ENCODE data around the gene HSPG2. TPM values are rescaled to one million over a fixed set of nuclear protein-coding genes. Genes with fewer than 3 reads are reported as not detected.
A peak's percentile ranks its signal among the peaks of the same experiment; 100 is the strongest.

HSPG2 gene
- total RNA-seq, 1 donor from 2014 or later = 257 TPM

DNA sequence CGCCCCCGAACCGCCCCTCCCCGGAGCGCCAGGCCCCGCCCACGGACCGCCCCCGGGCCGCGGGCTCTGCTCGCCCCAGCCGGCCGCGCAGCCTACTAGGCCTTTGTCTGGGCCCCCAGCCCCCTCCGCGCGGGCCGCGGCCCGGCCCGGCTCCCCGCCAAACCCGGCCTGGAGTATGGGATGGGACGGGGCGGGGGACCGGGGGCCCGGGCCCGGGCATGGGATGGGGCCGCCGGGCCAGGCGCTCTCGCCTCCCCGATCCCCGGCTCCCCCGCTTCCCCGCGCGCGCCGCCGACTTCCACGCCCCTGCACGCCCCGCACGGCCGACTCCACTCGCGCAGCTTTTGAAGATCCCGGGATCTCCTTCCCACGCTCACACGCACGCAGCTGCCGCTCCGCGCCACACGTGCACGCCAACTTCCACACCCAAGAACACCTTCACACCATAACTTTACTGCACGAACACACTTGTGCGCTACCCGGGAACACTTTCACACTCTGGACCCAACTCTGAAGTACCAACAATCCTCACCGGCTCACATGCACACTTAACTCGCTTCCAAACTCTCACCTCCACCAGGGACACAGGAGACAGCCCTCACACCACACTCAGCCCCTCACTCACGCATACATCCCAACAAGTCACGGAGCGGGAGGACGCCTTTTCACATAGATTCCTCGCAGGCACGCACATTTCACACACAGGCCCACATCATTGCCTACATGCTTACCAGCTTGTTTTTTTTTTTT lies 437 bp upstream of the HSPG2 start:
- H3K36me3 ChIP-seq = peaks cover 4% of the 10 kb centered on the region
- H3K4me1 ChIP-seq = peaks cover 94% of the 10 kb centered on the region
- H3K27ac ChIP-seq (replicated peaks) = peak overlapping the region; percentile 96
- intact Hi-C loops (cut with micrococcal nuclease) = no loop called here
- H3K27me3 ChIP-seq (ENCODE audit: low read depth) = no peaks in the 10 kb centered on the region
- TF ChIP-seq, protein P1, sequence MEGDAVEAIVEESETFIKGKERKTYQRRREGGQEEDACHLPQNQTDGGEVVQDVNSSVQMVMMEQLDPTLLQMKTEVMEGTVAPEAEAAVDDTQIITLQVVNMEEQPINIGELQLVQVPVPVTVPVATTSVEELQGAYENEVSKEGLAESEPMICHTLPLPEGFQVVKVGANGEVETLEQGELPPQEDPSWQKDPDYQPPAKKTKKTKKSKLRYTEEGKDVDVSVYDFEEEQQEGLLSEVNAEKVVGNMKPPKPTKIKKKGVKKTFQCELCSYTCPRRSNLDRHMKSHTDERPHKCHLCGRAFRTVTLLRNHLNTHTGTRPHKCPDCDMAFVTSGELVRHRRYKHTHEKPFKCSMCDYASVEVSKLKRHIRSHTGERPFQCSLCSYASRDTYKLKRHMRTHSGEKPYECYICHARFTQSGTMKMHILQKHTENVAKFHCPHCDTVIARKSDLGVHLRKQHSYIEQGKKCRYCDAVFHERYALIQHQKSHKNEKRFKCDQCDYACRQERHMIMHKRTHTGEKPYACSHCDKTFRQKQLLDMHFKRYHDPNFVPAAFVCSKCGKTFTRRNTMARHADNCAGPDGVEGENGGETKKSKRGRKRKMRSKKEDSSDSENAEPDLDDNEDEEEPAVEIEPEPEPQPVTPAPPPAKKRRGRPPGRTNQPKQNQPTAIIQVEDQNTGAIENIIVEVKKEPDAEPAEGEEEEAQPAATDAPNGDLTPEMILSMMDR (IDR thresholded peaks at IDR 0.05; ENCODE audit: borderline replicate concordance) = no peak
- no peaks in the 10 kb centered on the region for H3K9me3 ChIP-seq (replicated peaks)
- peak overlapping the region; percentile 69 for H3K4me3 ChIP-seq
- DNase-seq = peak; percentile 86

DNA sequence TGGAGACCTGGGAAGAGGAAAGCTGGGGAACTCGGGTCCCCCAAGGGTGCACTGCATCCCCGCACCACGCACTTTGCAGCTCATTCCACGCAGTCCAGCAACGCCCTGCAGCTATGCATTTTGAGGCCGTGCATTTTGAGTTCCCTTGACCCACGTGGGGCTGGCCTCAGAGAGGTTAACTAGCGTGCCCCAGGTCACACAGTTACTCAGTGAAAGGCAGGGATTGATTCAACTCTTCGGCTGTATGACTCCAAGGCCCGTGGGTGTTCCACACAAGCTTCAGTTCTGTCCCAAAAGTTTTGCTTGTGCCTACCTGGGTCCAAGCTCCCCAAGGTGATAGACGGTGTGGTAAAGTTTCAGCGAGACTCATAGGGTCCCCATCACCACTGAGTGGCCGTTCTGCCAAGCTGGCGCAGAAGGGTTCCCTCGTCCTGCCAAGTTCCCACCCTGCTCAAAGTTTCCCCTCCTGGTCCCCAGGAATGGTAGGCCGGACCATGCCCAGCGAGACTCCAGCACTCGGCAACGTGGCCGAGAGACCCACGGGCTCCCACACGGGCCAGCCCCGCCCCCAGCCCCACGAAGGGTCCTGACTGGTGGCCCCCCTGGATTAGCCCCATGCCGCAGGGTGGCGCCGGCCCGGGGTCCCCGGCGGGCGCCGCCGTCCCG lies 611 bp downstream of the HSPG2 start:
- no peak for DNase-seq
- intact Hi-C loops (cut with micrococcal nuclease) = no loop called here
- Histone ChIP-seq H3K4me3 (peak overlapping the region; percentile 75), H3K9me3 (replicated peaks) (no peaks in the 10 kb centered on the region), H3K27me3 (ENCODE audit: low read depth) (no peaks in the 10 kb centered on the region), H3K36me3 (peaks cover 4% of the 10 kb centered on the region), H3K27ac (replicated peaks) (peak overlapping the region; percentile 90), H3K4me1 (peaks cover 94% of the 10 kb centered on the region)
- TF ChIP-seq, protein P1 (IDR thresholded peaks at IDR 0.05; ENCODE audit: borderline replicate concordance) = no peak

DNA sequence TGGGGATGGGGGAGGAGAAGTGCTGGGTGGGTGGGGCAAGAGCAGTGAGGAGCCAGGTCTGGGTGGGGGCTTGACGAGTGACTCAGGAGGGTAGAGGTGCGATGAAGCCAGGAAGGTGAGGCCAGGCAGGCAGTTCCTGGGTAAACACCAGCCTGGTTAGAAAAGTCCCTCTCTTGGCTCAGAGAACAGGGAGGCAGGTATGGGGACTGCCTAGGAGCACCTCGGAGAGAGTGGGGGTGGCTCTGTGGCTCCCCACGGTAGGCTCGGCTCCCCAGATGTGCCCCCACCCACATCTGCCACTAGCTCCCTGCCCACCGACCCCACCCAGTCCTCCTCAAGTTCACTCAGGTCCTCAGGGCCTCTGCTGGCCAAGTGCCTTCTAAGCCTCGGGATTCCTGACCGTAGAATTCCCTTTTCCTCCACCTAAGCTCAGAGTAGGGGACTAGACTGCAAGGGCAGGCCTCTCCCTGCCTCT lies 1.2 kb downstream of the HSPG2 start:
- H3K9me3 ChIP-seq (replicated peaks) = no peaks in the 10 kb centered on the region
- H3K36me3 ChIP-seq = peaks cover 4% of the 10 kb centered on the region
- TF ChIP-seq, protein P1 (IDR thresholded peaks at IDR 0.05; ENCODE audit: borderline replicate concordance) = no peak
- peak overlapping the region; percentile 90 for H3K27ac ChIP-seq (replicated peaks)
- intact Hi-C loops (cut with micrococcal nuclease) = no loop called here
- no peaks in the 10 kb centered on the region for H3K27me3 ChIP-seq (ENCODE audit: low read depth)
- H3K4me3 ChIP-seq = peak overlapping the region; percentile 75
- no peak for DNase-seq
- H3K4me1 ChIP-seq = peaks cover 94% of the 10 kb centered on the region

DNA sequence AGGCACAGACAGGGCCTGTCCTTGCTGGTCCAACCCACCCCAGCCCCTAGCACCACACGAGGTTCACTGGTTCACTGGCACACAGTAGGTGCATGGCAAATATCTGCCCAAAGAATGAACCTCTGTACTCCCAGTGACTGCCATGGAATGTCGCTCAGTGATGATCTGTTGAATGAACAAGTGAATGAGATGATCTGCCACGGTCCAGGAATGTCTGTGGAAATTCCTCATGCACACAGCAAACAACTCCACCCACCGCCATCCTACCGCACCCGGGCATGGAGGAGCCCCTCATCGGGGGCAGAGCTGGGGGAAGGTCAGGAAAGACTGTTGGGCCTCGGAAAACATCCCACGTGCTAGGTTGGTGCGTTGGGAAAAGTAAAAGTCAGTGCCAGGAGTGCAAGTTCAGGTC lies 1.7 kb downstream of the HSPG2 start:
- intact Hi-C loops (cut with micrococcal nuclease) = no loop called here
- H3K27me3 ChIP-seq (ENCODE audit: low read depth) = no peaks in the 10 kb centered on the region
- peak overlapping the region; percentile 90 for H3K27ac ChIP-seq (replicated peaks)
- no peaks in the 10 kb centered on the region for H3K9me3 ChIP-seq (replicated peaks)
- peak overlapping the region; percentile 75 for H3K4me3 ChIP-seq
- H3K36me3 ChIP-seq = peaks cover 4% of the 10 kb centered on the region
- DNase-seq = no peak
- peaks cover 94% of the 10 kb centered on the region for H3K4me1 ChIP-seq
- TF ChIP-seq, protein P1 (IDR thresholded peaks at IDR 0.05; ENCODE audit: borderline replicate concordance) = no peak

DNA sequence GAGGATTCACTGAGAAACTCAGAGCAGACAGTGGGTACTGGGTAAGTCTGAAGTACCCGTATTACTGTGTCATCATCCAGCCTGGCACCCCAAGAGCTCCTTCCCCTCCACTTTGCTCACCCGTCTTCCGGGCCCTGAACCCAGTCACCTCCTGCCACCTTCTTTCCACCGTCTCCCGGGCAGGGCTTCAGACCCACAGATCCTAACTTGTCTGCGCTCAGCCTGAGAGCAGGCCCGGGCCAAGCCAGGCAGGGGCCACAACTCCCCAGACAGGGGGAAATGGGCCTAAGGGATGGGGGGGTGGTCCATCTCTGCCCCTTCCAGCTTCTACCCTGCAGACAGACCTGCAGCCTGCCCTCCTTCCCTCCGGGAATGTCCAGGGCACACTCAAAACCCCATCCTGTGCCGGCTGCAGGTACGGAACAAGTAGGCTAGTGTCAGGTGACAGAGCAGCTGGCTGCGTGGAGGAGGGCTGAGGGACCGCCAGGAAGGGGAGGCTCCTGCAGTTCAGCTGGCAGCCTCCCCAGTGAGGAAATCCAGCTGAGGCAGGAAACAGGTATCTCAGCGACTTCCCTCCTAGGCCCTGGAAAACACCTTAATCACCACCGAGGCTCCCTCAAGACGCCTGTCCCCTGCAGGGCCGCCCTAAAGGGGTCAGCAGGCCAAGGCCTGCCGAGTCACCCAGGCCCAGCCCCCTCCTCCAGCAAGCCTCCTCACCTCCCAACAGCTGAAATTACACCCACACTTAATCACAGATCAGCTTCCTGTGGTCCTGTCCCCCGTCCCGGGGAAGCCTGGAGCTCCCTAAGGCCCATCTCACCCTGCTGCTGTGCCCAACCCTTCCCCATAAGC lies 3.5 kb downstream of the HSPG2 start:
- H3K36me3 ChIP-seq = peaks cover 10% of the 10 kb centered on the region
- no peaks in the 10 kb centered on the region for H3K9me3 ChIP-seq (replicated peaks)
- peaks cover 94% of the 10 kb centered on the region for H3K4me1 ChIP-seq
- peak overlapping the region; percentile 90 for H3K27ac ChIP-seq (replicated peaks)
- peak overlapping the region; percentile 75 for H3K4me3 ChIP-seq
- TF ChIP-seq, protein P1 (IDR thresholded peaks at IDR 0.05; ENCODE audit: borderline replicate concordance) = no peak
- intact Hi-C loops (cut with micrococcal nuclease) = loop anchor here (5.0 kb wide), 1 partner anchor 36 kb away; no protein-coding TSS in a partner anchor
- peak; percentile 77 for DNase-seq
- no peaks in the 10 kb centered on the region for H3K27me3 ChIP-seq (ENCODE audit: low read depth)

Data from left ventricle myocardium inferior (tissue), 1 donor.